SKM-1 (cell line): ENCODE data around the gene NRP1.
"Not testable (repeated sequence)": the region's sequence is repeated elsewhere in the genome, so short reads cannot be mapped to it uniquely, and the experiment has no call there.

Experiments
- DNase-seq: peaks from one replicate; lab custom pipeline; 2025; ENCODE audit not compliant: unreplicated experiment; lab: John Stamatoyannopoulos, UW

The NRP1 gene

DNA sequence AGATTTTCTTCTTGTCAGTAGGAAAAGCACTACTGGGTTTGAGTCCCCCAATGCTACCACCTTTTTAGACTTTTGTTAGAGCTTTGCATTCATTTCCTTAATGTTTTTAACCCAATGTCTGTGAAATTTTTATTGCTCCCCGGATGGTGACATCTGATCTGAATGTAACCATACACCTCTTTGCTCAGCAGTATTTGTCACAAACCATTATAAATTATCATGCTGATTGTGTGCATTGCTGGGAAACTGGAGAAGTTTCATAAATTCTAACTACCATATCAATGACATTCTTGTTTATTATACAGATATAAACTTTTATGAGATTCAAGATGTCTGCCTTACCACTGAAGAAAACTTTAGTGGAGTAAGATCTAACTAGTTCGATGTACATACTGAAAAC lies 8.5 kb downstream of the NRP1 start:
- no peak for DNase-seq

DNA sequence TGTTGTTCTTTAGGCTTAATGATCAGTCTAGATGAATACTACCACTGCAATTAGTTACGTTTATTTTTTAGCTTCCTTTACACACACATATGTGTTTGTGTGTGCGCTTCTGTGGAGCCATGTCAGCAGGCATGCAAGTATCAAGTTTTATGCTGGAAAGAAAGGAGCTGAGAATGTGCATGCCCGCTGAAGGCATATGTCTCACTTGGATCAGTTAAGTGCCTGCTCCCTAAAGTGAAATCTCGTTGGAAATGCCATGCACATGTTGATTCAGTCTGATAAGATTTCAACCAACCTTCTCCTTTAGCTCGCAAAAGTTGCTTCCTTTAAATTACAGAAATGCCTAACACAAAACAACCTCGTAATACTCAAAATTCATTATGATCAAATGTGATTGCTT lies 10.7 kb downstream of the NRP1 start:
- DNase-seq = no peak

GRCh38 chr10:33321516-33321915 lies 13.0 kb downstream of the NRP1 start:
- DNase-seq = no peak

GRCh38 chr10:33320288-33320687 lies 14.2 kb downstream of the NRP1 start:
- DNase-seq = no peak

DNA sequence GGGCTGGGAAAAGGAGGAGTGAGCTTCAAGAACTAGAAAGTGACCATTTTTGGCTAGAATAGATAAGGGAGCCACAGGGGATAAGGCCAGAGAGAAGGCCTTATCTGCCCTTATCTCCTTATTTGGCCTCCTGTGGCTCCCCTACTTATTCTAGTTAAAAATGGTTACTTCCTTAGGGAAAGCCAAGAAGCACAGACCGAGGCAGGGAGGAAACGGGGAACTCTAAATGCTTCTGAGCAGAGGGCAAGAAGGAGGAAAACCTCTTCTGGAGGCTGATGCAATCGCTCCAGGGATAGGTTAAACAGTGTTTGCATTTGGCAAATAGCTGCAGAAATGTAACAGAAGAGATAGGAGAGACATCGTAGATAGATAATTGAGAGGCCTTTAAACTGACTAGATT lies 18.6 kb downstream of the NRP1 start:
- no peak for DNase-seq

GRCh38 chr10:33314811-33315561 lies 19.5 kb downstream of the NRP1 start:
- DNase-seq = no peak

DNA sequence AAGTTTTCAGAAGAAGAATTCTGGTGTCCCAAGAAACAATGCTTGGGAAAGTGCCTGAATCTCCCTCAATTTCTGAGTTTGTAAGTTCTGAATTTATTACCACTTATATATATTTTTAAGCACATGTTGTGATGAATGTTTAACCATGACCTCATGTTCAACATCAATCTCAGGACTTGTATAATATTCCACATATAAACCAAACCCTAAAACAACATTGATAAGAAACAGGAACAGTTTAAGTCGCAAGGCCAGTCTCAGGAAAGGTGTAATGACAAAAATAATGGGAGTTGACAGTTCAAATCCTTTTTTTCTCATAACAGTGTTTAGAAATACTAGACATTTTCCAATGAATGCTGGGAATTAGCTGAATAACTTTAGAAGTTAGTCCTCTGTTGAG lies 22.8 kb downstream of the NRP1 start:
- no peak for DNase-seq

GRCh38 chr10:33310853-33311252 lies 23.6 kb downstream of the NRP1 start:
- no peak for DNase-seq

- no peak for DNase-seq
Observed at GRCh38 chr10:33309406-33309805, 25.1 kb downstream of the NRP1 start.

DNA sequence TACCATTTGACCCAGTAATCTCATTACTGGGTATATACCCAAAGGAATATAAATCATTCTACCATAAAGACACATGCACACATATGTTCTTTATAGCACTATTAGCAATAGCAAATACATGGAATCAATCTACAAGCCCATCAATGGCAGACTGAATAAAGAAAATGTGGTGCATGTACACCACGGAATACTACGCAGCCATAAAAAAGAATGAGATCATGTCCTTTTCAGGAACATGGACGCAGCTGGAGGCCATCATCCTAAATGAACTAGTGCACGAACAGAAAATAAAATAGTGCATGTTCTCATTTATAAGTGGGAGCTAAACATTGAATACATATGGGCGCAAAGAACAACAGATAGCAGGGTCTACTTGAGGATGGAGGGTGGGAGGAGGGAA lies 26.6 kb downstream of the NRP1 start:
- no peak for DNase-seq

- no peak for DNase-seq
Observed at GRCh38 chr10:33306701-33307519, 27.6 kb downstream of the NRP1 start.

DNA sequence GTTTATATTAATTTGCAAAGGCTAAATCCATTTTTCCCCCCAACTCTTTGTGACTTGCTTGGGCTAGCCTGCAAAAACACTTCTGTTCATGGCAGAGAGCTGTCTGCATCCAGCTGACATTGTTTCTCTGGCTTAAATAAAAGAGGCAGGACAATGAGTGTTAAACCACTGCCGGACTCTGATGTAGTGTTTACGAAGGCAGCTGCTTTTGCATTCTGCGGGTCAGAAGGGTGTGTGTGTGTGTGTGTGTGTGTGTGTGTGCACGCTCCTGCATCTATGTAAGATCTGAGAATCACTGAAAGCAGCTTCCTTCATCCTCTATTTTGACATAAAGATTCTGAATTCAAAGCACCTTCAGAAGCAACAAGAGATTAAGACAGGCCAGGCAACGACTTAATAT lies 28.3 kb downstream of the NRP1 start:
- DNase-seq = no peak

GRCh38 chr10:33304423-33305225 lies 29.8 kb downstream of the NRP1 start:
- DNase-seq = no peak

DNA sequence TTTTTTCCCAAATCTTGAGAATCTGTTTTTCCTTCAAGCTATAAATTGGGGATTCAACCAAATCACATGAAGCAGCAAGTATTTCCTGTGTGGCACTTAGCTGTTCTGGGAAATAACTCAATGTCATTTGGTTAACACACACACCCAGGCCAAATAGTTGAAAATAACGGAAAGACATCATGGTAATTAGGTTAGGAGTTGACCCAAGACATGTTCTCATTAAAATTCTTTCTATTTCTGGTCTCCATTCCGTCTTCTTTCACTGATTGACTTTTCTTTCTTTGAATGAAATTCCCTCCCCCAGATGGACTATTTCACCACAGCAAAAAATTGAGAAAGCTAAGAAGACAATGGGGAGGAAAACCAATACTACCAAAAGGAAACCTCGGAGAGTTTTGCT lies 30.5 kb downstream of the NRP1 start:
- DNase-seq = no peak

DNA sequence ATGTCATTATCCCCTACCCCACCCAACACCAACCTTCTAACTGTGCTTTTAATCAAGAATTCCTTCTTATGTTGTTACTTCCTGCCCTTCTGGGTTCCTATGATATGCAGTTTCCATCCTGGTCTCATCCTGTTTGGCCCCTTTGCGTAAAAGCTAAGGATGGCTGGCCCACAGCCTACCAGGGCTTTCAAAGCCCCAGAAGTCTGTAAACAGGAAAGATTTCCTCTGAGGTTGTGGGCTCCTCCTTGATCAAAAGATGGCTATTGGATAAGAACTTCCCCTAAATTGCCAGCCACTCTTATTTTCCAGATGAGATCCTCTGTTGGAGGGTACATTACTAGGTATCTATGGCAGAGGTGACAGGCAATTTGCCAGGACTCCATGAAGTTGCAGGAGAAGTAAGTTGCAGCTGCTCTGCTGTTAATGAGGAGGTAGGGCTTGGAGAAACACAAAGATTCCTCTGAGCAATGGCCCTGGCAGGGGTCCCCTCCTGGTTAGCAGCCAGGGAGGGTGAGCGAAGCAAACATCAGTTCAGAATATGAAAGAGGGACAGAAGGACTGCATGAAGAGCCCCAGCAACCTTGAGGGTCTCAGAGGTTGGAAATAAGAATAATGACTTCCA lies 32.1 kb downstream of the NRP1 start:
- no peak for DNase-seq

DNA sequence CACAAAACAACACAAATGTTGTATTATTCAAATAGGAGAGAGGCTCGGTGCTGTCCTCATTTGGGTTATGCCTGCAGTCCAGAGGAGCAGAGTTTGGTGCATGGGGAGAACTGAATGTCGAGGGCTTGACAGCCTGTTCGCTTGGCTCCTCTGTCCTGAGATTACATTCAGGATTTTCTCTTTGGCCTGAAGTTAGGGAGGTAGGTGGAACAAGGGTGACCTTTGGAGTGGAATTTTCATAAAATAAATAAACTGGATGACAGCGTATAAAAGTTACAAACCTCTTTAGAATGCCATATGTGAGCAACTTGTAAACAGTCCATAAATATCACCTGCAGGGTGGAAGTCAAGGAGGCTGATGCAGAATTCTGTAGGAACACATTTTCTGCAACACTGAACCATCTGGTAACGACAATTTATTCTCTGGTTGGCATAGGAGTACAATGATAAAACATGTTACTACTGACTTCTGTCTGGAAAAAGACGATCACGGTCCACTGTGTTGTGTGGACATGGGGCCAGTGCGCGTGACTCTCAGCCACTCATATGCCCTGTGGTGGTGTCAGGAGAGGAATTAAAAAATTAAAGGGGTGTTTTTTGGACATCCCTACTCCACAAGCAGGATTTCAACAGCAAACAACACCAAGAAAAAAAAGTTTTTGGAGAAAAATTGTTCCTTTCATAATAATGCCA lies 33.2 kb downstream of the NRP1 start:
- no peak for DNase-seq

GRCh38 chr10:33300544-33300943 lies 33.9 kb downstream of the NRP1 start:
- DNase-seq = not testable (repeated sequence)

GRCh38 chr10:33298893-33299292 lies 35.6 kb downstream of the NRP1 start:
- DNase-seq = no peak

DNA sequence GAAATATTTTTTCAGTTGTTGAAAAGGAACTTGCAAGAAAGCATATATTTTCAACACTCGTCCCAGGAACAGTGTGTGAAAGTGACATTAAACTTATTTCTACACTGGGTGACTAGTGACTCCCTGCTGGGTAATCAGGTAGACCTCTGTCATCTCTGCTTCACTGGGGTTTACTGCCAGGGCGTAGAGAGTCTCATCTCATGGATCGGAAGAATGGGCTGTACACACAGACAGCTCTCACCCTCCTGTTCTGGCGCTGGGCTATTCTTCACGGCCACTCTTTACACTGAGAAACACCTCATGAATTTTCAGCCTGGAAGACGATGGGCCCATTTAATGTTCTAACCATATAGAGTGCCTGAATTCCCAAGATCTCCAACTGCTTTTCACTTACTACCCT lies 36.4 kb downstream of the NRP1 start:
- DNase-seq = no peak

- DNase-seq = no peak
Observed at GRCh38 chr10:33295851-33296250, 38.6 kb downstream of the NRP1 start.
